Neural cell (in vitro differentiated cells): Measurements from ENCODE around the gene FOXJ3. TPM values are rescaled to one million over a fixed set of nuclear protein-coding genes. Genes with fewer than 3 reads are reported as not detected.

ENCODE experiments used
- H2AFZ ChIP-seq: fragments of 200-600, 300-800 bp; sonication (generic), shearing (Covaris generic); 2 replicates; pipeline ENCODE4 v1.6.0; 2014; ENCODE audit warnings: low read depth, mild to moderate bottlenecking, antibody characterized with exemption, low read length, moderate library complexity
- H3F3A ChIP-seq: fragments of 200-600 bp; shearing (Covaris generic); 2 replicates; pipeline ENCODE4 v1.6.1; 2016; ENCODE audit warnings: mild to moderate bottlenecking, moderate library complexity, mixed read lengths, antibody characterized with exemption, low read length; ENCODE audit not compliant: insufficient read depth, poor library complexity, severe bottlenecking
- H3K27ac ChIP-seq: fragments of 200-600, 300-800 bp; sonication (generic), shearing (Covaris generic); 2 replicates; pipeline ENCODE4 v1.5.1; 2014; ENCODE audit warnings: mild to moderate bottlenecking, low read length, moderate library complexity
- H3K27me3 ChIP-seq: fragments of 300-800, 200-600 bp; sonication (generic), shearing (Covaris generic); 2 replicates; pipeline ENCODE4 v1.6.0; 2014; ENCODE audit warnings: mild to moderate bottlenecking, low read depth, low read length, moderate library complexity; ENCODE audit not compliant: insufficient read depth
- H3K36me3 ChIP-seq: fragments of 300-800, 200-600 bp; sonication (generic), shearing (Covaris generic); 2 replicates; pipeline ENCODE4 v1.5.1; 2014; ENCODE audit warnings: mild to moderate bottlenecking, antibody characterized with exemption, low read length, moderate library complexity; ENCODE audit not compliant: insufficient read depth
- H3K4me2 ChIP-seq: fragments of 300-800, 200-600 bp; sonication (generic), shearing (Covaris generic); 2 replicates; pipeline ENCODE4 v1.6.0; 2014; ENCODE audit warnings: mild to moderate bottlenecking, low read length
- H3K4me3 ChIP-seq: fragments of 300-800, 200-600 bp; sonication (generic), shearing (Covaris generic); 2 replicates; pipeline ENCODE4 v1.5.1; 2014; ENCODE audit warnings: mild to moderate bottlenecking, low read length, moderate library complexity
- H3K79me2 ChIP-seq: fragments of 200-600 bp; shearing (Covaris generic); replicated peaks from 2 replicates; pipeline ENCODE4 v1.6.0; 2014; ENCODE audit warnings: mild to moderate bottlenecking, low read length, moderate library complexity; ENCODE audit not compliant: insufficient read depth
- H3K9ac ChIP-seq: fragments of 300-800, 200-600 bp; sonication (generic), shearing (Covaris generic); 2 replicates; pipeline ENCODE4 v1.6.1; 2016; ENCODE audit warnings: mild to moderate bottlenecking, low read length, mixed read lengths
- H3K9me2 ChIP-seq: fragments of 200-600 bp; shearing (Covaris generic); 2 replicates; pipeline ENCODE4 v1.6.1; 2016; ENCODE audit warnings: mild to moderate bottlenecking, low read length, mixed read lengths; ENCODE audit not compliant: insufficient read depth
- H3K9me3 ChIP-seq: fragments of 200-600, 300-800 bp; sonication (generic), shearing (Covaris generic); 2 replicates; pipeline ENCODE4 v1.6.1; 2016; ENCODE audit warnings: mild to moderate bottlenecking, mixed run types, low read length, moderate library complexity, mixed read lengths
- H4K20me1 ChIP-seq: fragments of 200-600 bp; shearing (Covaris generic); 2 replicates; pipeline ENCODE4 v1.6.1; 2016; ENCODE audit warnings: mild to moderate bottlenecking, mixed run types; ENCODE audit not compliant: insufficient read depth
- EP300 ChIP-seq: fragments of 450-650 bp; conservative IDR thresholded peaks from 2 replicates; pipeline ENCODE4 v1.6.1; 2014; ENCODE audit warnings: antibody characterized with exemption, mild to moderate bottlenecking, moderate library complexity; ENCODE audit not compliant: poor library complexity, severe bottlenecking
- EZH2 ChIP-seq: fragments of 200-600, 300-800 bp; shearing (Covaris generic), sonication (generic); IDR thresholded peaks from 2 replicates; pipeline ENCODE4 v1.6.1; 2014; ENCODE audit warnings: antibody characterized with exemption, low read length, borderline replicate concordance, mild to moderate bottlenecking; ENCODE audit not compliant: insufficient read depth, poor library complexity, severe bottlenecking
- MXI1 ChIP-seq: fragments of 450-650 bp; conservative IDR thresholded peaks from 2 replicates; pipeline ENCODE4 v1.6.1; 2014; ENCODE audit warnings: antibody characterized with exemption, mild to moderate bottlenecking; ENCODE audit not compliant: poor library complexity, severe bottlenecking
- POLR2AphosphoS5 ChIP-seq: IDR thresholded peaks from 2 replicates; pipeline ENCODE4 v1.6.1; 2012
- RAD21 ChIP-seq: fragments of 450-650 bp; conservative IDR thresholded peaks from 2 replicates; pipeline ENCODE4 v1.6.1; 2014; ENCODE audit warnings: antibody characterized with exemption, mild to moderate bottlenecking, moderate library complexity
- REST ChIP-seq: IDR thresholded peaks from 2 replicates; pipeline ENCODE4 v1.6.1; 2012; ENCODE audit warnings: borderline replicate concordance
- SMC3 ChIP-seq: fragments of 450-650 bp; conservative IDR thresholded peaks from 2 replicates; pipeline ENCODE4 v1.6.1; 2014; ENCODE audit warnings: antibody characterized with exemption, mild to moderate bottlenecking, moderate library complexity; ENCODE audit not compliant: poor library complexity
- TAF1 ChIP-seq: IDR thresholded peaks from 2 replicates; pipeline ENCODE4 v1.6.1; 2012; ENCODE audit warnings: low read depth
- polyA plus RNA-seq: library from polyadenylated mRNA; depleted of rRNA; stranded (reverse); fragments of >200 nt; gene quantifications from 2 replicates; pipeline ENCODE4 v1.2.3, GENCODE V29; 2014
- TF ChIP-seq, protein P1 (sequence below): fragments of 450-650 bp; IDR thresholded peaks from 2 replicates; pipeline ENCODE4 v1.5.1; 2014; ENCODE audit warnings: antibody characterized with exemption, mild to moderate bottlenecking, moderate library complexity; ENCODE audit not compliant: poor library complexity, severe bottlenecking

FOXJ3 gene
- polyA plus RNA-seq, 1 donor from 2014 or later: 36.0 TPM

DNA sequence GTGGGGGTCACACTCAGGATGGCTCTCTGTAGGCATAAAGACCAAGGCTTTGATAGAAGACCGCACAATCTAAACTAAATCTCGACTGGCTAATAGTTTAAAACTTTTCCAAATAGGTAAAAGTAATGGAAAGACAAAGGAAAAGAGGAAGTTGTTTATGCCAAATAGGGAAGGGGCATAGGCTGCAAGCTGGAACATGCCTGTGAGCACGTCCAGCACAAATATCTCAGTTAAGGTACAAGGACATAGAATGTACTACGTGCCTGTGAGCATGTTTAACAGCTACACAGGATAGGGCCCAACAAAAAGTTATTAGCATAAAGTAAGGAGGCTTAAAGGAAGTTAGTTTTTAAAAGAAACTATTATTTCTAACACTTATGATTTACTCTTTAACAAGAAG lies 142.9 kb downstream of the FOXJ3 start:
- Histone ChIP-seq H3K79me2 (no peaks in the 10 kb centered on the region), H3K4me3 (no peak overlapping the region), H3K36me3 (peaks cover 11% of the 10 kb centered on the region), H3K9ac (no peak overlapping the region), H3K27me3 (no peaks in the 10 kb centered on the region), H3K9me2 (no peaks in the 10 kb centered on the region), H2AFZ (no peak overlapping the region), H3K9me3 (no peaks in the 10 kb centered on the region), H3F3A (no peaks in the 10 kb centered on the region), H4K20me1 (no peaks in the 10 kb centered on the region), H3K27ac (no peak overlapping the region), H3K4me2 (no peak overlapping the region)
- TF ChIP-seq, protein P1, sequence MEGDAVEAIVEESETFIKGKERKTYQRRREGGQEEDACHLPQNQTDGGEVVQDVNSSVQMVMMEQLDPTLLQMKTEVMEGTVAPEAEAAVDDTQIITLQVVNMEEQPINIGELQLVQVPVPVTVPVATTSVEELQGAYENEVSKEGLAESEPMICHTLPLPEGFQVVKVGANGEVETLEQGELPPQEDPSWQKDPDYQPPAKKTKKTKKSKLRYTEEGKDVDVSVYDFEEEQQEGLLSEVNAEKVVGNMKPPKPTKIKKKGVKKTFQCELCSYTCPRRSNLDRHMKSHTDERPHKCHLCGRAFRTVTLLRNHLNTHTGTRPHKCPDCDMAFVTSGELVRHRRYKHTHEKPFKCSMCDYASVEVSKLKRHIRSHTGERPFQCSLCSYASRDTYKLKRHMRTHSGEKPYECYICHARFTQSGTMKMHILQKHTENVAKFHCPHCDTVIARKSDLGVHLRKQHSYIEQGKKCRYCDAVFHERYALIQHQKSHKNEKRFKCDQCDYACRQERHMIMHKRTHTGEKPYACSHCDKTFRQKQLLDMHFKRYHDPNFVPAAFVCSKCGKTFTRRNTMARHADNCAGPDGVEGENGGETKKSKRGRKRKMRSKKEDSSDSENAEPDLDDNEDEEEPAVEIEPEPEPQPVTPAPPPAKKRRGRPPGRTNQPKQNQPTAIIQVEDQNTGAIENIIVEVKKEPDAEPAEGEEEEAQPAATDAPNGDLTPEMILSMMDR: no peak
- TF ChIP-seq EP300 (no peak), POLR2AphosphoS5 (no peak), TAF1 (no peak)

- H4K20me1 ChIP-seq: no peaks in the 10 kb centered on the region
- no peaks in the 10 kb centered on the region for H3K9me3 ChIP-seq
- no peaks in the 10 kb centered on the region for H3K79me2 ChIP-seq
- no peak overlapping the region for H2AFZ ChIP-seq
- H3K4me3 ChIP-seq: no peak overlapping the region
- H3K9me2 ChIP-seq: no peaks in the 10 kb centered on the region
- no peak overlapping the region for H3K9ac ChIP-seq
- no peak overlapping the region for H3K27ac ChIP-seq
- no peaks in the 10 kb centered on the region for H3F3A ChIP-seq
- H3K36me3 ChIP-seq: peaks cover 11% of the 10 kb centered on the region
- H3K4me2 ChIP-seq: no peak overlapping the region
- no peaks in the 10 kb centered on the region for H3K27me3 ChIP-seq
- TF ChIP-seq EZH2 (no peak), MXI1 (no peak), SMC3 (no peak), EP300 (no peak), RAD21 (no peak), REST (no peak), POLR2AphosphoS5 (no peak), TAF1 (no peak)
- TF ChIP-seq, protein P1: no peak
These were observed 143.7 kb downstream of the FOXJ3 start for GRCh38 chr1:42191319-42191718.
